ENCODE results near the gene CGRRF1.

Gene CGRRF1

GRCh38 chr14:54570631-54571415, 61.1 kb downstream of the CGRRF1 start:
- Mint-ChIP-seq H3K27ac (no peak overlapping the region), H3K27me3 (peaks cover 26% of the 10 kb centered on the region), H3K36me3 (peaks cover 25% of the 10 kb centered on the region), H3K9me3 (ENCODE audit: low read depth) (peaks cover 11% of the 10 kb centered on the region), H3K4me3 (no peak overlapping the region), H3K4me1 (ENCODE audit: low read depth) (peaks cover 11% of the 10 kb centered on the region)

- Mint-ChIP-seq H3K4me3 (no peak overlapping the region), H3K4me1 (ENCODE audit: low read depth) (peaks cover 9% of the 10 kb centered on the region), H3K27me3 (peaks cover 34% of the 10 kb centered on the region), H3K36me3 (peaks cover 27% of the 10 kb centered on the region), H3K27ac (no peak overlapping the region), H3K9me3 (ENCODE audit: low read depth) (peaks cover 11% of the 10 kb centered on the region)
Measured at GRCh38 chr14:54572316-54572715, 62.6 kb downstream of the CGRRF1 start.

GRCh38 chr14:54574528-54574927, 64.8 kb downstream of the CGRRF1 start:
- Mint-ChIP-seq H3K4me3 (no peak overlapping the region), H3K27me3 (peaks cover 32% of the 10 kb centered on the region), H3K4me1 (ENCODE audit: low read depth) (peaks cover 2% of the 10 kb centered on the region), H3K27ac (no peak overlapping the region), H3K36me3 (peaks cover 27% of the 10 kb centered on the region), H3K9me3 (ENCODE audit: low read depth) (peaks cover 11% of the 10 kb centered on the region)

GRCh38 chr14:54577494-54577893, 67.8 kb downstream of the CGRRF1 start:
- Mint-ChIP-seq H3K4me3 (no peak overlapping the region), H3K36me3 (peaks cover 20% of the 10 kb centered on the region), H3K27ac (no peak overlapping the region), H3K9me3 (ENCODE audit: low read depth) (peaks cover 4% of the 10 kb centered on the region), H3K4me1 (ENCODE audit: low read depth) (no peaks in the 10 kb centered on the region), H3K27me3 (peaks cover 19% of the 10 kb centered on the region)

GRCh38 chr14:54577977-54578376, 68.3 kb downstream of the CGRRF1 start:
- peaks cover 17% of the 10 kb centered on the region for H3K27me3 Mint-ChIP-seq
- no peak overlapping the region for H3K27ac Mint-ChIP-seq
- H3K36me3 Mint-ChIP-seq: peaks cover 17% of the 10 kb centered on the region
- peaks cover 3% of the 10 kb centered on the region for H3K9me3 Mint-ChIP-seq (ENCODE audit: low read depth)
- H3K4me3 Mint-ChIP-seq: no peak overlapping the region
- no peaks in the 10 kb centered on the region for H3K4me1 Mint-ChIP-seq (ENCODE audit: low read depth)

GRCh38 chr14:54579621-54580020, 69.9 kb downstream of the CGRRF1 start:
- H3K9me3 Mint-ChIP-seq (ENCODE audit: low read depth): no peaks in the 10 kb centered on the region
- no peak overlapping the region for H3K27ac Mint-ChIP-seq
- peaks cover 5% of the 10 kb centered on the region for H3K36me3 Mint-ChIP-seq

GRCh38 chr14:54580933-54581332, 71.2 kb downstream of the CGRRF1 start:
- Mint-ChIP-seq H3K4me1 (ENCODE audit: low read depth) (no peaks in the 10 kb centered on the region), H3K27me3 (peaks cover 8% of the 10 kb centered on the region), H3K4me3 (no peak overlapping the region), H3K36me3 (peaks cover 2% of the 10 kb centered on the region), H3K27ac (no peak overlapping the region), H3K9me3 (ENCODE audit: low read depth) (no peaks in the 10 kb centered on the region)

More at GRCh38 chr14:54579621-54580020, 69.9 kb downstream of the CGRRF1 start:
- peaks cover 10% of the 10 kb centered on the region for H3K27me3 Mint-ChIP-seq
- H3K4me1 Mint-ChIP-seq (ENCODE audit: low read depth): no peaks in the 10 kb centered on the region
- H3K4me3 Mint-ChIP-seq: no peak overlapping the region

GRCh38 chr14:54582334-54582733, 72.6 kb downstream of the CGRRF1 start:
- H3K27ac Mint-ChIP-seq: no peak overlapping the region
- H3K36me3 Mint-ChIP-seq: no peaks in the 10 kb centered on the region
- H3K27me3 Mint-ChIP-seq: no peaks in the 10 kb centered on the region
- no peaks in the 10 kb centered on the region for H3K4me1 Mint-ChIP-seq (ENCODE audit: low read depth)
- no peak overlapping the region for H3K4me3 Mint-ChIP-seq
- no peaks in the 10 kb centered on the region for H3K9me3 Mint-ChIP-seq (ENCODE audit: low read depth)

GRCh38 chr14:54584097-54584496, 74.4 kb downstream of the CGRRF1 start:
- no peaks in the 10 kb centered on the region for H3K36me3 Mint-ChIP-seq
- H3K27me3 Mint-ChIP-seq: no peaks in the 10 kb centered on the region
- no peak overlapping the region for H3K27ac Mint-ChIP-seq
- no peaks in the 10 kb centered on the region for H3K9me3 Mint-ChIP-seq (ENCODE audit: low read depth)
- H3K4me3 Mint-ChIP-seq: no peak overlapping the region
- H3K4me1 Mint-ChIP-seq (ENCODE audit: low read depth): no peaks in the 10 kb centered on the region

GRCh38 chr14:54585214-54585613, 75.5 kb downstream of the CGRRF1 start:
- Mint-ChIP-seq H3K36me3 (no peaks in the 10 kb centered on the region), H3K27me3 (no peaks in the 10 kb centered on the region), H3K27ac (no peak overlapping the region), H3K4me3 (no peak overlapping the region), H3K4me1 (ENCODE audit: low read depth) (no peaks in the 10 kb centered on the region), H3K9me3 (ENCODE audit: low read depth) (no peaks in the 10 kb centered on the region)

All from activated naive CD8-positive, alpha-beta T cell (primary cell).